ENCODE data around the gene MMP20. TPM values are rescaled to one million over a fixed set of nuclear protein-coding genes. Genes with fewer than 3 reads are reported as not detected.
"Not testable (repeated sequence)": the region's sequence is repeated elsewhere in the genome, so short reads cannot be mapped to it uniquely, and the experiment has no call there.

The MMP20 gene, protein sequence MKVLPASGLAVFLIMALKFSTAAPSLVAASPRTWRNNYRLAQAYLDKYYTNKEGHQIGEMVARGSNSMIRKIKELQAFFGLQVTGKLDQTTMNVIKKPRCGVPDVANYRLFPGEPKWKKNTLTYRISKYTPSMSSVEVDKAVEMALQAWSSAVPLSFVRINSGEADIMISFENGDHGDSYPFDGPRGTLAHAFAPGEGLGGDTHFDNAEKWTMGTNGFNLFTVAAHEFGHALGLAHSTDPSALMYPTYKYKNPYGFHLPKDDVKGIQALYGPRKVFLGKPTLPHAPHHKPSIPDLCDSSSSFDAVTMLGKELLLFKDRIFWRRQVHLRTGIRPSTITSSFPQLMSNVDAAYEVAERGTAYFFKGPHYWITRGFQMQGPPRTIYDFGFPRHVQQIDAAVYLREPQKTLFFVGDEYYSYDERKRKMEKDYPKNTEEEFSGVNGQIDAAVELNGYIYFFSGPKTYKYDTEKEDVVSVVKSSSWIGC
- total RNA-seq, result not detected

DNA sequence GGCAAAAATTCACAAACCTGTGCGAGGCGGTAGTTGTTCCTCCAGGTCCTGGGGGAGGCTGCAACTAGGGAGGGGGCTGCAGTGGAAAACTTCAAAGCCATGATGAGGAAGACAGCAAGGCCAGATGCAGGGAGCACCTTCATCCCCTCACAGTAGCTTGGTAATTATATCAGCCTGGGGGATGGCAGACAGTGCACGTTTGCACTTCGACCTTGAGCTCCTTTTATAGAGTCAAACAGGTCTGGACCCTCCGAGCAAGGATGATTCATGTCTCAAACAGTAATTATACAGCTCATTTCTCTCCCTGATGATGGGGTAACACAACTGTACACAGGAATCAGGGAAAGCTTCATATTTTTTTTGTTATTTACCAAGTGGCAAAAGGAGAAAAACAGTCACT, at the start of gene MMP20:
MMP20 (minus strand) TSS at position 156 of the 400 bp plus-strand sequence; CDS start at position 143, 13 bp downstream.
- no peak for DNase-seq

DNA sequence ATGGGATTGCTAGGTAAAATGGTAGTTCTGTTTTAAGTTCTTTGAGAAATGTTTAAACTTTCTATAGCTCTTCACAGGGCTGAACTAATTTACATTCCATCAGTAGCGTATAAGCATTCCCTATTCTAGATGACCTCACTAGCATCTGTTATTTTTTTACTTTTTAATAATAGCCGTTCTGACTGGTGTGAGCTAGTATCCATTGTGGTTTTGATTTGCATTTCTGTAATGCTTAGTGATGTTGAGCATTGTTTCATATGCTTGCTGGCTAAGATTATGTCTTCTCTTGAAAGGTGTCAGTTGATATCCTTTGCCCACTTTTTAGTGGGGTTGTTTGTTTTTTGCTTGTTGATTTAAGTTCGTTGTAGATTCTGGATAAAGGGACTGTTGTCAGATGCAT, 44.5 kb upstream of the MMP20 start:
- no peak for DNase-seq

DNA sequence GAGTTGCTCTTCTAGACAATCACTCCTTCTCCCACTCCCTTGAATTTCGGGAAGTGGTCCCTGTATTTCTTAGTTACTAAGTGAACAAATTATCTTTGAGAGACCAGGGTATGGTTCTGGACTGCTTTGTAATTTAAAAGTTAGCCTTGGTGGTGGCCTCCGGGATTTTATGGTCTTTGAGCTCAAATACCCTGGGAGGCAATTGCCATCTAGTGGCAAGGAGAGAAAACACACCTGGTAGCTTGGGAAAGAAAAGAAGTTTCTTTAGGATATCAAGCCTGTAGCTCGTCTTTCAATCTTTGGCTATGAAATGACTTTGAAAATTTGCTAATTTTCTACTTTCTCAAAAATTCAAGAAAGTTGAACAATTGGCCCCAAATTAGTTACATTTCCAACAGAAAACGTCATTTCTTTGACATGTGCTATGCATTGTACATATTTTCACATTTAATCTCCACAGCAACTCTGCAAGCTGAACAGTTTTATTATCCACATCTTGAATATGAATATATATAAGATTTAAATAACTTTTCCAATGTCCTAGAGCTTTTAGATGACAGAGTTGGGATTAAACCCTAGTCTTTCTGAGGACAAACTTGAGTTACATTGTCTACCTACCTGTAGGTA, 41.3 kb upstream of the MMP20 start:
- DNase-seq, result no peak

DNA sequence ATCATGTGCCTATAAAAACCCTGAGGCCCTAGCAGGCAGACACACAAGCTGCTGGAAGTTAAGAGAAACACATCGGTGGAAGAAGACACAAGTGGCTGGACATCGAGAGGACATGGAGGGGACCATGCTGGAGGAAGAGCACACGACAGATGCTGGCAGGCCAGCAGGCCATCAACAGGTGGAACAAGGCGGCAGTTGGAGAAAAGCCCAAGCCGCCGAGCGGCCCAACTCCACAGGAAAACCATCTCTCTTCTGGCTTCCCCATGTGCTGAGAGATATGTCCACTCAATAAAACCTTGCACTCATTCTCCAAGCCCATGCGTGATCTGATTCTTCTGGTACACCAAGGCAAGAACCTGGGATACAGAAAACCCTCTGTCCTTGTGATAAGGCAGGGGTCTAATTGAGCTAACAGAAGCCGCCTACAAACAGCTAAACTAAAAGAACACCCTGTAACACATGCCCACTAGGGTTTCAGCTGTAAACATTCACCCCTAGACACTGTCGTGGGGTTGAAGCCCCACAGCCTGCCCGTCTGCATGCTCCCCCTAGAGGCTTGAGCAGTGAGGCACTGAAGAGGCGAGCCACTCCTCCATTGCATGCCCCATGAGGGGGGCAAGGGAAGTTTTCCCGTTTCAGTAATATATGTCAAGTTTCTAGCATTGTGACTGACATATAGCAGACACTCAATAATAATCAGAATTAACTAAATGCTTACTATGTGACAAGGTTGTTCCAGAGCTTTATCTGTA, 39.0 kb upstream of the MMP20 start:
- DNase-seq, result no peak

DNA sequence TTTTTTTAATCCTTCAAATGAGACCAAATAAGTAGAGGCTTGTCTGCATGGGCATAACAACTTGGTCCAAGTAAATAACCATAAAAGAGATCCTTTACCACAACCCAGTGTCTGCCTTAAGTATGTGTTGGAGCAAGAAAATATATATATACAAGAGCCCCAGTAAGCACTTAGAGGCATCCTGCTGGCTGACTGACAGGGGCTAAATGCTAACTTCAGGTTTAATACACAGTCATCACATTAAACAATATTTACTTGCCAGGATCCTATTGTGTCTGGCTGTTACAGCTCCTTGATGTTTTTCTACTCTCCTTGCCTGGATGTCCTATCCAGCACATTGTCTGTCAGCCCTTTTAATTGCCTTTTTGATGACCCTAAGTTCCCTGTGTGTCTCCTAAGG, 37.5 kb upstream of the MMP20 start:
- DNase-seq, result no peak

- DNase-seq, result no peak
These were observed 35.9 kb upstream of the MMP20 start for GRCh38 chr11:102661040-102661439.

DNA sequence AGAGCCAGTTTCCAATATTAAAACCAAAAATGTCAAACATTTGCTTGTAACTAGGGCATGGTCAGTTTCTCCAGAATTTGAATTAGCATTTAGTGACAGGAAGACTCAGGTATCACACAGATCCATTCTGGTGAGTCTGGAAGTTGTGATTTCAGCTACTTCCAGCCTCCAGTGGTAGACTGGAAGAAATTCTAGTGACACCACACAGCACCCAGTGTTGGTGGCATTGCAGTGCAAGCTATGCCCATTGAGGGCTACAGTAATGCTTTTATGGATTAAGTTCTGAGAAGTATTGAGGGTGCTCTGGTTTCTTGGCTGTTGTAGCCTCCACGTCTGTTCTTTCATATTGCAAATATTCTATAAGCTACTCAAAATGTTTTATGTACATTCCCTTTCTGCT, 31.4 kb upstream of the MMP20 start:
- no peak for DNase-seq

GRCh38 chr11:102655547-102655946, 30.4 kb upstream of the MMP20 start:
- DNase-seq, result no peak

DNA sequence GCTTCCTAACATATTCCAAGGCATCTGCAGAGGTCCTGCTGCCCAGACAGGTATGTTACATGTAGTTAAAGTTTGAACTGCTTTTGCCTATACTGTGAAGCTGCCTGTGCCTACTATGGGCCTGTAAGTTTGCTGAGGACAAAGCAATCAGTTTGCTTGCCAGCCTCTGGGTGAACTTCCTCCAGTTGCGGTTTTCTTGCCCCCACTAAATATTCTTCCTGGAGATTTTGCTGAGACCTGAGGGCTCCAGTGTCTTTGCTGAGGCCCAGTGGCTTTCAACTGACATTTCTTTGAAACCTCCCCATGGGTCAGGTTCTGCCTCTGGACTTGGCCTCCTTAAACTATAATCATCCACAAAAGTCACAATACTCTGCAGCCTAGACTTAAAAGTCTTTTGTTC, 29.6 kb upstream of the MMP20 start:
- DNase-seq, result no peak

DNA sequence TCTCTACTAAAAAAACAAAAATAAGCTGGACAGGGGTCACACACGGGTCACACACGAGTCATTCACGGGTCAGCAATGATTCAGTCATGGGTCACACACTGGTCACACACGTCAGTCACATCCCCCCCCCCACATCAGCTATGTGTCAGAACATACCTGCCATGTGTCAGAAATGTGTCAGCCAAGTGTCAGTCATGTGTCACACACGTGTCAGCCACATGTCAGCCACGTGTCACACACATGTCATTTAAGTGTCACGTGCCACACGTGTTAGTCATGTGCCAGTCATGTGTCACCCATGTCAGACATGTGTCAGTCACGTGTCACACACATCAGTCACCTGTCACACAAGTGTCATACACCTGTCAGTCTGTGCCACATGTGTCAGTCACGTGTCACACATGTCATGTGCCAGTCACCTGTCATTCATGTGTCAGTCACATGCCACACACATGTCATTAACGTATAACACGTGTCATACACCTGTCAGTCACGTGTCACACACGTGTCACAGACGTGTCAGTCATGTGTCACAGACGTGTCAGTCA, 28.7 kb upstream of the MMP20 start:
- DNase-seq, result no peak

- no peak for DNase-seq
These were observed 22.3 kb upstream of the MMP20 start for GRCh38 chr11:102647430-102647829.

- no peak for DNase-seq
These were observed 18.8 kb upstream of the MMP20 start for GRCh38 chr11:102643941-102644340.

- no peak for DNase-seq
These were observed 15.8 kb upstream of the MMP20 start for GRCh38 chr11:102640946-102641345.

DNA sequence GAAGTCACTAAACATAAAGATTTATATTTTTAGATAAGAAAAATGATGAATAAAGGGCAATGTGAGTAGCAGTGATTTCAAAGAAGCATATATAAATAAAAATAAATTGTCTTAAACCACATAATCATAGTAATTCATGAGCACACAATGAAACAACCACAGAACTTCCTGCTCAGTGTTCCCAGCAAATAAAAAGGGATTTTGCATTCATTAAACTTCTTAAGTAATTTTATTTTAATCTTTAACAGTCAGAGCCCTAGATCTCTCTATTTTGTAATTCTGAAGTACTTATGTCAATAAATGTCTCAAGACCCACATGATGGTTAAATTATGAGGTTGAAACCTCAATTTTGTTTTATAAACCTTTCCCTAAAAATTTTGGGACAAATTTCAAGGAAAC, 14.5 kb upstream of the MMP20 start:
- DNase-seq, result no peak

GRCh38 chr11:102637731-102638130, 12.6 kb upstream of the MMP20 start:
- DNase-seq, result no peak

DNA sequence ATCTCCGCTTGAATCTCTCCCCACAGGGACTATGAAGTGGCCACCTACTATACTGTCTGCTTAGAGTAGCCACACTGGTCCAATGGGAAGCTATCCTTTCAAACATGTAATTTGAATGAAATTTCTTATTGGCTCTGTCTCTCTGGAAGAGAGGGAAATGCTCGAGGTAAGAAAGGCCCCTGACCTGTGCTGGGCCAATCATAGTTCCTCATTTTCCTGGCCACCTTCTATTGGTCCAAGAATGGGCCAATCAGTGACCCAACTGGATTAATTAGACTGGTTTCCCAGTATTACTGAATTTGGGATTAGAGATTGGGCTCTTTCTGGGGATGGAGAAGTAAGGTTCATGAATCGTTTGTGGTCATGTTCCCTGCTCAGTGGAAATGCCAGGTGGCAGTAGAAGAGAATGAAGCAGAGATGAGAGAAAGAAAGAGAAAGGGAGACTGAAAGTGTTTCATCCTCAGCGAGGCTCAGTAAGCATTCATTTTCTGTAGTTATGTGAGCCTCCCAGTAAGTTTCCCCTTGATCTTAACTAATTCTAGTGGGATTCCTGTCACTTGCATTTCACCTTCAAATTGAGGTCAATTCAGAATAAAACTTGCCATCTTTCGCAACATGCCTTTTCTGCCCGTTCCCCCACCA, 8.4 kb upstream of the MMP20 start:
- DNase-seq, result no peak

GRCh38 chr11:102632026-102632425, 6.9 kb upstream of the MMP20 start:
- no peak for DNase-seq

GRCh38 chr11:102630598-102631448, 5.7 kb upstream of the MMP20 start:
- no peak for DNase-seq

- not testable (repeated sequence) for DNase-seq
These were observed 4.8 kb upstream of the MMP20 start for GRCh38 chr11:102629908-102630307.

- no peak for DNase-seq
These were observed 1.5 kb upstream of the MMP20 start for GRCh38 chr11:102626676-102627075.

DNA sequence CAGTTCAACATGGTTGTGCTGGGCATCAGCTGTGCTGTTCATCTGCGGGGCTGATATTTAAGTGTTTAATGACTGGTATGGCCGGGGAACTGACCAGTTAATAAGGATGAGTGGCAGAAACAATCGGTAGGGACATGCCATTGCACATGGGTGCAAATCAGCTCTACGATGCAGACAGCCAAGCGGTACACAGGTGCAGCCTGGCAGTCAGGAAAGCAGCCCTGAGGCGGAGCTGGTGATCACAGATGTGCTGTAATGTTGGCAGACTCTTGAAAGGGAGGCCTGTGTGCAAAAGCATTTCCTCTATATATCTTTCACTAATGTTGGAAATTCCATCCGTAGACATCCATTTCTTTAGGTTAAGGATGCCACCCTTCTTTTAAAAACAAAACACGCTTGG, 1.1 kb downstream of the MMP20 start:
- no peak for DNase-seq

DNA sequence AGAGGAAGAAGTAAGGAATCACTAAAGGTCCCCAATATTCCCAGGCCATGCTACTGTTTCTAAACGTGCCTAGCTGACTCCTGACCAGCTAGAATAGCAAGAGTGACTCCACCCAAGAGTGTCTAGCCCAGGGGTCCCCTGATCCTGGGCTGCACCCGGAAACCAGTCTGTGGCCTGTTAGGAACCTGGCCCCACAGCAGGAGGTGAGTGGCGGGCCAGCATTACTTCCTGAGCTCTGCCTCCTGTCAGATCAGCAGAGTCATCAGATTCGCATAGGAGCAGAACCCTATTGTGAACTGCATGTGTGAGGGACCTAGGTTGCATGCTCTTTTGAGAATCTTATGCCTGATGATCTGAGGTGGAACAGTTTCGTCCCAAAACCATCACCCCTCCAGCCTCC, 2.0 kb downstream of the MMP20 start:
- no peak for DNase-seq
